HepG2 (cell line): ENCODE results near the gene FGGY. TPM values are rescaled to one million over a fixed set of nuclear protein-coding genes. Genes with fewer than 3 reads are reported as not detected.

ENCODE experiments used
- ATAC-seq: fragments of 200-7000 bp; cut with Tn5 transposase; 3 replicates; pipeline ENCODE4 v1.9.1; 2020; ENCODE audit warnings: mild to moderate bottlenecking, moderate library complexity
- BruUV-seq: library from RNA; stranded (reverse); fragments of 400-500 nt; replicated peaks from 2 replicates; lab custom pipeline; 2021; lab: Mats Ljungman, UMichigan
- CTCF ChIA-PET: fragments of 300-600 bp; formaldehyde crosslinking; extraction: SDS; loops from one replicate; lab custom pipeline; 2021; ENCODE audit warnings: low total read pairs, inconsistent platforms, low intra/inter-chr PET ratio; lab: Yijun Ruan, JAX
- POLR2A ChIA-PET: fragments of 350-600 bp; sonication (Branson Sonifier 250); formaldehyde crosslinking; loops from one replicate; lab custom pipeline; 2020; ENCODE audit warnings: antibody characterized with exemption, inconsistent platforms; lab: Yijun Ruan, JAX
- DNase-seq: peaks from one replicate; pipeline ENCODE4 v3.0.0-alpha.2; 2015; ENCODE audit warnings: low spot score
- FAIRE-seq: peaks from 3 replicates; lab custom pipeline; 2011; peaks lifted over from hg19 to GRCh38; lab: Jason Lieb, UNC
- H2AFZ ChIP-seq: one replicate; pipeline ENCODE4 v1.6.1; 2011; ENCODE audit warnings: low read length, inconsistent platforms
- H3K27ac ChIP-seq: fragments of 300-600 bp; 3 replicates; pipeline ENCODE4 v1.8.0; 2011; ENCODE audit warnings: mixed run types, mild to moderate bottlenecking, mixed read lengths, low read length, inconsistent platforms; ENCODE audit not compliant: insufficient read depth; ENCODE audit errors: extremely low read length
- H3K27me3 ChIP-seq, 2 experiments: fragments of 200-600 bp in 1 of 2; 2 replicates in 1 of 2; 3 replicates in 1 of 2; pipeline versions ENCODE4 v1.6.0 to v1.8.0; 2011; ENCODE audit warnings: low read length in 2 of 2, mild to moderate bottlenecking in 2 of 2, moderate library complexity in 2 of 2, inconsistent platforms in 1 of 2; ENCODE audit not compliant: insufficient read depth in 2 of 2, control insufficient read depth in 1 of 2
- H3K36me3 ChIP-seq, 2 experiments: fragments of 200-600 bp in 1 of 2; replicated peaks in 1 of 2; 2 replicates in 1 of 2; 3 replicates in 1 of 2; pipeline versions ENCODE4 v1.5.1 to v1.8.0; 2011; ENCODE audit warnings: low read length in 2 of 2, inconsistent platforms in 1 of 2; ENCODE audit not compliant: insufficient read depth in 2 of 2, control insufficient read depth in 1 of 2
- H3K4me1 ChIP-seq: 2 replicates; pipeline ENCODE4 v1.5.1; 2012; ENCODE audit warnings: low read length, inconsistent platforms; ENCODE audit not compliant: insufficient read depth
- H3K4me2 ChIP-seq: 2 replicates; pipeline ENCODE4 v1.6.0; 2011; ENCODE audit warnings: low read depth, low read length, inconsistent platforms
- H3K4me3 ChIP-seq, 3 experiments: fragments of 200-600 bp in 1 of 3; sonication (generic), shearing (Covaris generic) in 1 of 3; replicated peaks in 1 of 3; 2 replicates each; pipeline ENCODE4 v1.5.1; 2011 to 2016; ENCODE audit warnings: low read length in 3 of 3, inconsistent platforms in 2 of 3, low read depth in 2 of 3, mild to moderate bottlenecking in 2 of 3, control low read depth in 1 of 3, mixed read lengths in 1 of 3; ENCODE audit not compliant: insufficient read depth in 1 of 3
- H3K79me2 ChIP-seq: one replicate; pipeline ENCODE4 v1.6.1; 2011; ENCODE audit warnings: low read length, inconsistent platforms; ENCODE audit not compliant: insufficient read depth
- H3K9ac ChIP-seq: 2 replicates; pipeline ENCODE4 v1.6.0; 2011; ENCODE audit warnings: mild to moderate bottlenecking, low read depth, low read length, inconsistent platforms; ENCODE audit not compliant: insufficient read depth
- H3K9me3 ChIP-seq: 2 replicates; pipeline ENCODE4 v1.5.1; 2012; ENCODE audit warnings: mild to moderate bottlenecking, low read length
- H4K20me1 ChIP-seq: 2 replicates; pipeline ENCODE4 v1.6.0; 2011; ENCODE audit warnings: inconsistent platforms, mild to moderate bottlenecking, low read length, moderate library complexity; ENCODE audit not compliant: insufficient read depth
- ARNTL ChIP-seq: sonication (generic); formaldehyde crosslinking; IDR thresholded peaks from 2 replicates; pipeline ENCODE4 v1.4.0; 2020; ENCODE audit warnings: mild to moderate bottlenecking, missing genetic modification reagents
- NCOA5 ChIP-seq: sonication (generic); formaldehyde crosslinking; IDR thresholded peaks from 2 replicates; pipeline ENCODE4 v1.4.0; 2020; ENCODE audit warnings: missing genetic modification reagents
- PITX1 ChIP-seq: sonication (generic); formaldehyde crosslinking; IDR thresholded peaks from 2 replicates; pipeline ENCODE4 v1.5.1; 2020; ENCODE audit warnings: mild to moderate bottlenecking, missing genetic modification reagents
- PPARG ChIP-seq: conservative IDR thresholded peaks from 2 replicates; pipeline ENCODE4 v1.6.1; 2016; ENCODE audit warnings: missing biosample characterization, missing genetic modification reagents
- TAF1 ChIP-seq: sonication (generic); formaldehyde crosslinking; IDR thresholded peaks from 2 replicates; pipeline ENCODE4 v1.4.0; 2020; ENCODE audit warnings: missing genetic modification reagents
- ZNF619 ChIP-seq: sonication (generic); formaldehyde crosslinking; IDR thresholded peaks from 2 replicates; pipeline ENCODE4 v1.4.0; 2020; ENCODE audit warnings: mild to moderate bottlenecking, missing genetic modification reagents
- ZNF629 ChIP-seq: sonication (generic); formaldehyde crosslinking; conservative IDR thresholded peaks from 2 replicates; pipeline ENCODE4 v1.5.0; 2020; ENCODE audit warnings: missing genetic modification reagents
- ZNF781 ChIP-seq: sonication (generic); formaldehyde crosslinking; IDR thresholded peaks from 2 replicates; pipeline ENCODE4 v1.5.1; 2020; ENCODE audit warnings: borderline replicate concordance, mild to moderate bottlenecking, missing genetic modification reagents; ENCODE audit errors: not compliant biosample characterization
- ZNF839 ChIP-seq: sonication (generic); formaldehyde crosslinking; IDR thresholded peaks from 2 replicates; pipeline ENCODE4 v1.4.0; 2020; ENCODE audit warnings: missing genetic modification reagents, mild to moderate bottlenecking, borderline replicate concordance
- in situ Hi-C: cut with HindIII; loops from 2 replicates; pipeline ENCODE4 v1.10.0; 2017; ENCODE audit warnings: low pct_unique_long_range_greater_than_20kb; ENCODE audit not compliant: extremely low pct_ligation_motif_present
- intact Hi-C: fragments of 100-400 bp; cut with micrococcal nuclease; formaldehyde crosslinking; loops from one replicate; pipeline ENCODE4 v1.10.0; 2022; ENCODE audit not compliant: unreplicated experiment
- polyA plus RNA-seq, 8 experiments: library from polyadenylated mRNA; depleted of rRNA in 3 of 8; stranded (reverse) in 7 of 8; unstranded in 1 of 8; fragments of >200 nt; fragmentation: Illumina TruSeq in 4 of 8; extraction: Trizol in 4 of 8; gene quantifications; 2 replicates each; pipeline versions ENCODE4 v1.2.1 to v1.2.3, GENCODE V29; 2011 to 2016; ENCODE audit warnings: low read depth in 4 of 8, missing spikeins in 1 of 8, mixed read lengths in 1 of 8; ENCODE audit not compliant: insufficient read depth in 1 of 8
- total RNA-seq, 5 experiments: library from RNA; depleted of rRNA; stranded (reverse); fragments of >200 nt; fragmentation: Illumina TruSeq; extraction: Trizol; gene quantifications; 2 replicates each; pipeline ENCODE4 v1.2.3, GENCODE V29; 2016; ENCODE audit warnings: low read depth in 1 of 5
- TF ChIP-seq, protein P1 (sequence below): sonication (generic); formaldehyde crosslinking; IDR thresholded peaks from 2 replicates; pipeline ENCODE4 v1.5.0; 2020; ENCODE audit warnings: missing genetic modification reagents
- TF ChIP-seq, protein P2 (sequence below): IDR thresholded peaks from 2 replicates; pipeline ENCODE4 v1.6.1; 2016; ENCODE audit warnings: low read depth, borderline replicate concordance
- TF ChIP-seq, protein P3 (sequence below): sonication (generic); formaldehyde crosslinking; IDR thresholded peaks from 2 replicates; pipeline ENCODE4 v1.4.0; 2020; ENCODE audit warnings: missing genetic modification reagents

FGGY gene
- total and polyA plus RNA-seq, 2 of the 13 experiments (the other 11 are each of a cell fraction or from before 2014, with no cell fraction given): 15.7 to 27.5 TPM

DNA sequence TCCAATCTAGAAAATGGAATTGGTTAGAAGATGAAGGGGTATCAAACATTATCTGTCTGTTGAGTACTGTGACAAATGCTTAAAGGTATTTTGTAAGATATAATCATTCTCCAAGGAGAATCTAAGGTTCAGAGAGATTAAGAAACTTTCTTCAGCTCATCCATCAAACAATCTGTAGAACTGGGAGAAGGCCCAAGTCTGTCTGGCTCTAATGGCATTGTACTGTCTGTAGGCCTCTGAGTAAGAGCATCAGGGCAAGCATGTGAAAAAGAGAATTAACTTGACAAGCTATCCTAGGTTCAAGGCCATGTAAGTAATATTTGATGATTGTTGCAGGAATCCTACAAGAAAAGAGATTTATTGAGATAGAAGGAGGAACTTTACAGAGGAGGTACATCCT, 5.3 kb upstream of the FGGY start:
- no peak for ATAC-seq
- Histone ChIP-seq H3K36me3 (no peaks in the 10 kb centered on the region), H4K20me1 (no peaks in the 10 kb centered on the region), H3K4me2 (no peak overlapping the region), H3K79me2 (no peaks in the 10 kb centered on the region), H3K4me1 (peaks cover 47% of the 10 kb centered on the region), H3K27ac (no peak overlapping the region), H3K27me3 (no peaks in the 10 kb centered on the region), H3K9ac (no peak overlapping the region), H2AFZ (no peak overlapping the region), H3K9me3 (no peaks in the 10 kb centered on the region), H3K4me3 (no peak overlapping the region)
- no peak for FAIRE-seq
- CTCF ChIA-PET: no interaction called here
- POLR2A ChIA-PET: no interaction called here
- in situ Hi-C loops: loop anchor here (10.0 kb wide), 3 partner anchors 263 to 507 kb away; partner anchors contain the start of gene JUN
- TF ChIP-seq, protein P1, sequence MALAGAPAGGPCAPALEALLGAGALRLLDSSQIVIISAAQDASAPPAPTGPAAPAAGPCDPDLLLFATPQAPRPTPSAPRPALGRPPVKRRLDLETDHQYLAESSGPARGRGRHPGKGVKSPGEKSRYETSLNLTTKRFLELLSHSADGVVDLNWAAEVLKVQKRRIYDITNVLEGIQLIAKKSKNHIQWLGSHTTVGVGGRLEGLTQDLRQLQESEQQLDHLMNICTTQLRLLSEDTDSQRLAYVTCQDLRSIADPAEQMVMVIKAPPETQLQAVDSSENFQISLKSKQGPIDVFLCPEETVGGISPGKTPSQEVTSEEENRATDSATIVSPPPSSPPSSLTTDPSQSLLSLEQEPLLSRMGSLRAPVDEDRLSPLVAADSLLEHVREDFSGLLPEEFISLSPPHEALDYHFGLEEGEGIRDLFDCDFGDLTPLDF: no peak
- TF ChIP-seq, protein P2, sequence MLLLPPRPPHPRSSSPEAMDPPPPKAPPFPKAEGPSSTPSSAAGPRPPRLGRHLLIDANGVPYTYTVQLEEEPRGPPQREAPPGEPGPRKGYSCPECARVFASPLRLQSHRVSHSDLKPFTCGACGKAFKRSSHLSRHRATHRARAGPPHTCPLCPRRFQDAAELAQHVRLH (CRISPR knock-in tag): no peak
- TF ChIP-seq ZNF629 (no peak), ARNTL (CRISPR knock-in tag) (no peak), PPARG (CRISPR knock-in tag) (no peak), ZNF619 (no peak), ZNF781 (CRISPR knock-in tag) (no peak), TAF1 (CRISPR knock-in tag) (no peak), ZNF839 (no peak), NCOA5 (CRISPR knock-in tag) (no peak), PITX1 (CRISPR knock-in tag) (no peak)
- TF ChIP-seq, protein P3, sequence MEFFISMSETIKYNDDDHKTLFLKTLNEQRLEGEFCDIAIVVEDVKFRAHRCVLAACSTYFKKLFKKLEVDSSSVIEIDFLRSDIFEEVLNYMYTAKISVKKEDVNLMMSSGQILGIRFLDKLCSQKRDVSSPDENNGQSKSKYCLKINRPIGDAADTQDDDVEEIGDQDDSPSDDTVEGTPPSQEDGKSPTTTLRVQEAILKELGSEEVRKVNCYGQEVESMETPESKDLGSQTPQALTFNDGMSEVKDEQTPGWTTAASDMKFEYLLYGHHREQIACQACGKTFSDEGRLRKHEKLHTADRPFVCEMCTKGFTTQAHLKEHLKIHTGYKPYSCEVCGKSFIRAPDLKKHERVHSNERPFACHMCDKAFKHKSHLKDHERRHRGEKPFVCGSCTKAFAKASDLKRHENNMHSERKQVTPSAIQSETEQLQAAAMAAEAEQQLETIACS: no peak
- intact Hi-C loops: loop anchor here (10.0 kb wide), 3 partner anchors 147 to 407 kb away; no protein-coding TSS in a partner anchor
- DNase-seq: no peak
- BruUV-seq: no TSS peak
